Neural cell (in vitro differentiated cells): Measurements from ENCODE around the gene TIGD6.

Experiments used
- CTCF ChIP-seq: fragments of 450-650 bp; IDR thresholded peaks from 2 replicates; pipeline ENCODE4 v1.5.1; 2014; ENCODE audit warnings: antibody characterized with exemption, mild to moderate bottlenecking, moderate library complexity; ENCODE audit not compliant: poor library complexity, severe bottlenecking
- EP300 ChIP-seq: fragments of 450-650 bp; conservative IDR thresholded peaks from 2 replicates; pipeline ENCODE4 v1.6.1; 2014; ENCODE audit warnings: antibody characterized with exemption, mild to moderate bottlenecking, moderate library complexity; ENCODE audit not compliant: poor library complexity, severe bottlenecking
- EZH2 ChIP-seq: fragments of 200-600, 300-800 bp; shearing (Covaris generic), sonication (generic); IDR thresholded peaks from 2 replicates; pipeline ENCODE4 v1.6.1; 2014; ENCODE audit warnings: antibody characterized with exemption, low read length, borderline replicate concordance, mild to moderate bottlenecking; ENCODE audit not compliant: insufficient read depth, poor library complexity, severe bottlenecking
- POLR2AphosphoS5 ChIP-seq: IDR thresholded peaks from 2 replicates; pipeline ENCODE4 v1.6.1; 2012
- REST ChIP-seq: IDR thresholded peaks from 2 replicates; pipeline ENCODE4 v1.6.1; 2012; ENCODE audit warnings: borderline replicate concordance
- TAF1 ChIP-seq: IDR thresholded peaks from 2 replicates; pipeline ENCODE4 v1.6.1; 2012; ENCODE audit warnings: low read depth

DNA sequence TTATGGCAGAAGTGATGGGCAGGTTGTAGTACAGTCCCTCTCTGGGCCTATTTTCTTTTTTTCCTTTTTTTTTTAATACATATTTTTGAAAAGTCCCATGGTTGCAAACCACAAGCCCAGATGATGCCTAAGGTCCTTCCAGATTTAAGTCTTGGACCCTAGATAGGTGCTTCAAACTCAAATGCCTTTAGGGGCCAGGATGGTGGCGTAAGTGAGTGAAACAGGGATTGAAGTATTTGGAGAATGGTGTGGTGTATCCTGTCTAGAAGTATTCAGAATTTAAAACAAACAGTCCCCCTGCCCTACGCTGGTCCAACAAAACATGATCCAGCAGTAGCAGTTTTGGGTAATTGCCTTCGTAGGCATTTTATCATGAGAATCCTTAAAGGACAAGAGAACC lies 2.2 kb downstream of the TIGD6 start:
- no peak for TF ChIP-seq POLR2AphosphoS5
- TF ChIP-seq CTCF, result no peak
- no peak for TF ChIP-seq REST
- no peak for TF ChIP-seq EZH2
- TF ChIP-seq EP300, result no peak
- TF ChIP-seq TAF1, result no peak
